Left colon (tissue), 2 donors: ENCODE data around the gene AP1M2. TPM values are rescaled to one million over a fixed set of nuclear protein-coding genes. Genes with fewer than 3 reads are reported as not detected.
"Not testable (repeated sequence)": the region's sequence is repeated elsewhere in the genome, so short reads cannot be mapped to it uniquely, and the experiment has no call there.

Experiments used
- ATAC-seq: fragments of 200-7000 bp; cut with Tn5 transposase; one replicate; pipeline ENCODE4 v1.9.1; 2020; ENCODE audit warnings: mild to moderate bottlenecking, moderate library complexity
- DNase-seq, 2 donors: peaks; one replicate each; pipeline ENCODE4 v3.0.0-alpha.2; 2020
- intact Hi-C, 2 donors: fragments of 100-400 bp; cut with DNase I in 1 of 2; cut with micrococcal nuclease in 1 of 2; formaldehyde crosslinking; loops; one replicate each; pipeline versions ENCODE4 v1.11.2 to v1.14.0; 2022; cut with DNase I, micrococcal nuclease
- total RNA-seq, 2 donors: library from RNA; stranded (reverse); fragmentation: NEBNext Ultra II Directional; extraction: Animal tissue kit (Norgen Biotek cat#: 25700); gene quantifications; one replicate each; pipeline ENCODE4 v1.2.1, GENCODE V29; 2021
- donor health status: DM: no; HTN: no; CAD: no.
- donor health status: DM: yes; HTN: yes; CAD: no.

Gene AP1M2
- total RNA-seq, 2 donors from 2014 or later, result 116 to 158 TPM

- DNase-seq, result peak; percentile 44 to 60
- intact Hi-C loops, result no loop called here
- no peak for ATAC-seq
These were observed 16.2 kb upstream of the AP1M2 start for GRCh38 chr19:10603084-10603872.

DNA sequence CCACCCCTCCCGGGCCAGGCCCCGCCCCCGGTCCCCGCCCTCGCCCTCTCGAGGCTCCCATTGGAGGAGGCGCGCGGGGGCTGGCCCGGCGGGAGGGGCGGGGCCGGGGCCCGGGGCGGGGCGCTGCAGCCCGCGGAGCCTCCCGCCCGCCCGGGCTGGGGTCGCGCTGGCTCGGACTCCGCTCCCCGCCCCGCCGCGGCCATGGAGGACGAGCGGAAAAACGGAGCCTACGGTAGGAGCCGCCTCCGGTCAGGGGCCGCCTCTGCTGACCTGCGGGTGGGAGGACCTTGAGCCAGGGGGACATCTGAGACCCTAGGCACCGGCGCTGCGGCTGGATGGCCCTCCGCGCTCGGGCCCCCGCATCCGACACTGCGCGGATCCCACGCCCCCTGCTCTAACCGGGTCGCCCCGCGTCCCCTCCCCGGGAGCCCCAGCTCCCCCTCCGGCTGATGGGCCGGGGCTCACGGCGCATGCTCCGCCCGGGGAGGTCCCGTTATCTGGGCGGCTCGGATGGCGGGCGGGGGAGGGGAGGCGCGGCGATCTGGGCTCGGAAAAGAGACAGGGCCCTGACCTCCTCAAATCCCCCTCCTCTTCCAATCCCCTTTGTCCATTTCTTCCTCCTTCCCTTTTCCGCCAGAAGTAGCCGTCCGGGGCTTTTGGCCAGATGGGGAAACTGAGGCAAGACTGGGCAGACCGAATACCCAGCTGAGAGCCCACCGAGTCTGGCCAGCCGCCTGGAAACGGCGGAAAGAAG, 15.4 kb upstream of the AP1M2 start:
- intact Hi-C loops, result no loop called here
- DNase-seq (peak; percentile 73 to 89), ATAC-seq (peak; percentile 99)

DNA sequence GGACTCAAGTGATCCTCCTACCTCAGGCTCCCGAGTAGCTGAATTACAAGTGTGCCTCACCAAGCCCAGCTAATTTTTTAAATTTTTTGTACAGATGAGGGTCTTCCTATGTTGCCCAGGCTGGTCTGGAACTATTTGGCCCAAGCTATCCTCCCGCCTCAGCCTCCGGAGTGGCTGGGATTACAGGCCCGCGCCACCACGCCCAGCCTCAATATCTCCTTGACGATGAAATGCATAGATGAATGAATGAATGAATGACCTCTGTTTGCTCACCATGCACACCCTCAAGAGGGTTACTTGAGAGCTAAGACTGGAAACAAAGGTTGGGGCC, 14.9 kb upstream of the AP1M2 start:
- ATAC-seq (no peak), DNase-seq (no peak)
- intact Hi-C loops, result no loop called here

DNA sequence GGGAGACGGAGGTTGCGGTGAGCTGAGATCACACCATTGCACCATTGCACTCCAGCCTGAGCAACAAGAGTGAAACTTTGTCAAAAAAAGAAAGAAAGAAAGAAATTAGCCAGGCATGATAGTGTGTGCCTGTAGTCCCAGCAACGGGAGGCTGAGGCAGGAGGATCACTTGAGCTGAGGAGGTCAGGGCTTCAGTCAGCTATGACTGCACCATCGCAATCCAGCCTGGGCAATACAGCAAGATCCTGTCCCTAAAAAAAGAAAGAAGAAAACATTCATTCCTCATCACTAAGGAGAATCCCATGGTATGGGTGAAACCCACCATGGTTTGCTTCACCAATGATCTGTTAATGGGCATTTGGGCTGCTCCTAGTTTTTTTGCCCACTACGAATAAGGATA, 13.0 kb upstream of the AP1M2 start:
- DNase-seq, result no peak
- no peak for ATAC-seq
- intact Hi-C loops, result no loop called here

- intact Hi-C loops, result no loop called here
- DNase-seq (peak in 1 of 2 donors; percentile 22), ATAC-seq (peak; percentile 70)
These were observed 6.9 kb upstream of the AP1M2 start for GRCh38 chr19:10593820-10594637.

GRCh38 chr19:10593148-10593547, 6.0 kb upstream of the AP1M2 start:
- intact Hi-C loops, result no loop called here
- no peak for ATAC-seq
- DNase-seq, result no peak

DNA sequence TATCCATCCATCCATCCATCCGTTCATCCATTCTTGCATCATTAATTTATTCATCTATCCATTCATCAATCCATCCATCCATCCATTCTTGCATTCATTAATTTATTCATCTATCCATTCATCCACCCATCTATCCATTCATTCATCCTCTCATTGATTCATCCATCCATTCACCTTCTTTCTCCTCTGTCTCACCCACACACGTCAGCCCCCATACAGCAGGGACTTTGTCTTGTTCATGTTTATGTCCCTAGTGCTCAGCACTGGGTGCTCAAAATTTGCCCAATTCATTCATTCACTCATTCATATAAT, 683 bp upstream of the AP1M2 start:
- intact Hi-C loops, result loop anchor here in 1 of 2 donors (5.0 kb wide), 1 partner anchor 55 kb away; no protein-coding TSS in a partner anchor
- DNase-seq, result no peak
- ATAC-seq, result no peak

- intact Hi-C loops, result loop anchor here in 1 of 2 donors (5.0 kb wide), 1 partner anchor 56 kb away; no protein-coding TSS in a partner anchor
- ATAC-seq (peak; percentile 37), DNase-seq (no peak)
These were observed 716 bp downstream of the AP1M2 start for GRCh38 chr19:10586396-10586795.

- intact Hi-C loops, result loop anchor here in 1 of 2 donors (5.0 kb wide), 2 partner anchors 59 to 114 kb away; no protein-coding TSS in a partner anchor
- DNase-seq (no peak), ATAC-seq (no peak)
These were observed 3.9 kb downstream of the AP1M2 start for GRCh38 chr19:10583036-10583776.

DNA sequence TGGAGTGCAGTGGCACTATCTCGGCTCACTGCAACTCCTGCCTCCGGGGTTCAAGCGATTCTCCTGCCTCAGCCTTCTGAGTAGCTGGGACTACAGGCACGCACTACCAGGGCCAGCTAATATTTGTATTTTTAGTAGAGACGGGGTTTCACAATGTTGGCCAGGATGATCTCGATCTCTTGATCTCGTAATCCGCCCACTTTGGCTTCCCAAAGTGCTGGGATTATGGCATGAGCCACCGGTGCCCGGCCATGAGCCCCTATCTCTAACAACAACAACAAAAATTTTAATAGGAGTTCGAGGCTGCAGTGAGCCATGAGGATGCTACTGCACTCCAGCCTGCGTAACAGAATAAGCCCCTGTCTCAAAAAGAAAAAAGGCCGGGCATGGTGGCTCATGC, 5.0 kb downstream of the AP1M2 start:
- DNase-seq, result no peak
- ATAC-seq, result no peak
- intact Hi-C loops, result loop anchor here in 1 of 2 donors (5.0 kb wide), 2 partner anchors 60 to 115 kb away; no protein-coding TSS in a partner anchor

- peak; percentile 93 for ATAC-seq
- peak; percentile 73 to 92 for DNase-seq
- intact Hi-C loops, result loop anchor here in 1 of 2 donors (5.0 kb wide), 2 partner anchors 61 to 116 kb away; no protein-coding TSS in a partner anchor
These were observed 6.0 kb downstream of the AP1M2 start for GRCh38 chr19:10580979-10581631.

- ATAC-seq (no peak), DNase-seq (no peak)
- intact Hi-C loops, result no loop called here
These were observed 9.2 kb downstream of the AP1M2 start for GRCh38 chr19:10577951-10578350.

- intact Hi-C loops, result no loop called here
- ATAC-seq (no peak), DNase-seq (no peak)
These were observed 11.9 kb downstream of the AP1M2 start for GRCh38 chr19:10575011-10575716.

DNA sequence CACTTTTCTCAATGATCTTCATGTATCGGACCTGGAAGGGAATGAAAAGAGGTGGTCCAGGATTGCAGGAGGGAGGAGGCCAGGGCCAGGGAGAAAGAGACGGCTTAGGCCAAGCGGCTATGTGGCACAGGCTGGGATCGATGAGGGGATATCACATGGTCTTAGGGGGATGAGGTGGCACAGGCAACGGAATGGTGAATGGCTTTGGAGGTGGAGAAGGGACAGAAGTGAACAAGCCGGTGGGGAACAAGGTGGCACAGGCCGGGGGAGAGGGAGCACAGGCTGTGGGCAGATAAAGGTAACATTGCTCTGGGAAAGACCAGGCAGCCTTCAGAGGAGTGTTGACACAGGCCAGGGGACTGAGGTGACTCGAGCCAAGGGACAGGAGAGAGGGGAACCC, 12.7 kb downstream of the AP1M2 start:
- no peak for ATAC-seq
- intact Hi-C loops, result no loop called here
- no peak for DNase-seq

- DNase-seq, ATAC-seq, intact Hi-C loops: not testable (repeated sequence)
These were observed 13.3 kb downstream of the AP1M2 start for GRCh38 chr19:10573793-10574192.

- intact Hi-C loops, result no loop called here
- peak; percentile 75 for ATAC-seq
- DNase-seq, result peak; percentile 100
These were observed 18.1 kb downstream of the AP1M2 start, which contains the start of gene CDKN2D for GRCh38 chr19:10568826-10569651. Gene CDKN2D, minus strand, starts transcription at chr19:10568979. Its CDS starts 326 bp downstream, at chr19:10568653.
